Measurements from ENCODE around the gene FLT3LG. TPM values are rescaled to one million over a fixed set of nuclear protein-coding genes. Genes with fewer than 3 reads are reported as not detected.
A peak's percentile ranks its signal among the peaks of the same experiment; 100 is the strongest.

Gene FLT3LG
- total and polyA plus RNA-seq, 9 of the 15 experiments (the other 6 are each of a cell fraction or from before 2014, with no cell fraction given) = 0.31 to 6.4 (median 1.1) TPM

GRCh38 chr19:49434907-49435583 lies 39.0 kb upstream of the FLT3LG start (continued):
- TF ChIP-seq ZNF407 (IDR thresholded peaks at IDR 0.05; ENCODE audit: low read depth) = no peak
- TF ChIP-seq ZBTB7A (IDR thresholded peaks at IDR 0.05; ENCODE audit: borderline replicate concordance, control insufficient read depth, low read depth, low read length) = 0 out of 2 replicates have a peak, but pooled peaks have one; percentile 3
- peak; percentile 32 for TF ChIP-seq MEIS2 (IDR thresholded peaks at IDR 0.05; ENCODE audit: partially characterized antibody)
- TF ChIP-seq TCF7L2 (IDR thresholded peaks at IDR 0.05; ENCODE audit: low read depth, low read length) = no peak
- no peak for TF ChIP-seq MCM7 (IDR thresholded peaks at IDR 0.05)
- TF ChIP-seq CTBP1 (IDR thresholded peaks at IDR 0.05; ENCODE audit: borderline replicate concordance) = no peak
- TF ChIP-seq RERE (CRISPR knock-in tag; IDR thresholded peaks at IDR 0.05; ENCODE audit: borderline replicate concordance) = no peak
- TF ChIP-seq FOXA3 (CRISPR knock-in tag; conservative IDR thresholded peaks at IDR 0.05 in 1 of 2, IDR thresholded peaks at IDR 0.05 in 1 of 2) = no peak
- TF ChIP-seq STAT5A (IDR thresholded peaks at IDR 0.05; ENCODE audit: borderline replicate concordance, low read length) = no peak
- peak; percentile 94 for TF ChIP-seq PKNOX1 (IDR thresholded peaks at IDR 0.05)
